C4-2B (cell line): ENCODE data around the gene DPF3.

Source experiments
- H3K27ac ChIP-seq: fragments of 450-650 bp; 2 replicates; pipeline ENCODE4 v1.5.1; 2017
- CTCF ChIP-seq: fragments of 450-650 bp; conservative IDR thresholded peaks from 2 replicates; pipeline ENCODE4 v1.5.1; 2017; ENCODE audit warnings: mild to moderate bottlenecking
- ZFX ChIP-seq: fragments of 450-650 bp; IDR thresholded peaks from 2 replicates; pipeline ENCODE4 v1.6.1; 2017

Gene DPF3

GRCh38 chr14:72630374-72630773, 263.5 kb downstream of the DPF3 start:
- TF ChIP-seq CTCF (no peak), ZFX (no peak)
- no peak overlapping the region for H3K27ac ChIP-seq

DNA sequence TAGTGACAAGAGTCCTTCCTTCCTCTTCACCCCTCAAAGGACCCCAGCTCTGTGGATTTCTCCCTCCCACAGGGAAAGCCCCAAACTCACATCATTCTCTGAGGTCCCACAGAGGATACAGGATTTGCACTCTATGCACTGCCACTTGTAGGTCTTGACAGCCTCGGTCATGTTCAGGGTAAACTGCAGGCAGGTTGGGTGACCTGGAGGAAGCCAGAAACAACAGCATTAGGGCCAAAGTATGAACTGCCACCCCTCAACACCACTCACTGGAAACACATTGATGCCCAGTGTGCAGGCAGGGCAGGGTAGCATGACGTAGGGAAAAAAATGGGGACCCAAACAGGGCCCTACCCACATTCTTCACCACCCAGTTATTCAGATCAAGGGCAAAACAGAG, 264.4 kb downstream of the DPF3 start:
- TF ChIP-seq CTCF (no peak), ZFX (no peak)
- no peak overlapping the region for H3K27ac ChIP-seq

- TF ChIP-seq CTCF = no peak
- no peak for TF ChIP-seq ZFX
- no peak overlapping the region for H3K27ac ChIP-seq
Observed at GRCh38 chr14:72625689-72626088, 268.2 kb downstream of the DPF3 start.

- TF ChIP-seq ZFX (no peak), CTCF (no peak)
- H3K27ac ChIP-seq = no peak overlapping the region
Observed at GRCh38 chr14:72621387-72622065, 272.4 kb downstream of the DPF3 start.

- H3K27ac ChIP-seq = no peak overlapping the region
- no peak for TF ChIP-seq ZFX
- TF ChIP-seq CTCF = no peak
Observed at GRCh38 chr14:72619881-72620280, 274.0 kb downstream of the DPF3 start.

GRCh38 chr14:72619111-72619571, 274.8 kb downstream of the DPF3 start:
- TF ChIP-seq ZFX (no peak), CTCF (no peak)
- no peak overlapping the region for H3K27ac ChIP-seq

- H3K27ac ChIP-seq = no peak overlapping the region
- TF ChIP-seq CTCF = no peak
- no peak for TF ChIP-seq ZFX
Observed at GRCh38 chr14:72618424-72618823, 275.5 kb downstream of the DPF3 start.
